ENCODE measurements around the gene CLEC4G.

DNA sequence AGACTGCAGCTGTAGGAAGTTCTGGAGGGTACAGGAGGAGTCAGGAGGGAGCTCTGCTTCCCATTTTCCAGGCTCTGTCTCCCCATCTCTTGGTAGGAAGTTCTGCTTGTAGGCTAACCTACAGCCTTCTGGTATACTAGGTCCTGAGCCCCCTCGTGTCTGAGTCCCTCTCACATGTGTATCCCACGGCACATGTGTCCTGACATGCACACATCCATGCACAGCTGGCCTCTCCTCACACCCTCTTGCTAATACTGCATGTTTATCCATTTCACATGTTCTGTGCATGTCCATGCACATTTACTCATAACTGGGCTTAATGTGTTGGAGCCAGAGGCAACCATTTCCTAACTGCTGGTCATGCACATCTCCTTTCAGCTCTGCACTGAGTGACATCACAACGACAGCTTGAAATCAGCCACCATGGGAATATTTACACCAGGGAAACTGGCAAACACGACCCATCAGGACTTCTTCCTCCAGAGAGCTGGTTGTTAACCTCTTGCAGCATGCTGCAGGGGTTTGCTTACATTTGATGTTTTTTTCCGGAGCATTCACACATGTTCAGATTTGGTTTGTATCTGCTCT lies 12.4 kb upstream of the CLEC4G start:
- TF ChIP-seq, protein P1, sequence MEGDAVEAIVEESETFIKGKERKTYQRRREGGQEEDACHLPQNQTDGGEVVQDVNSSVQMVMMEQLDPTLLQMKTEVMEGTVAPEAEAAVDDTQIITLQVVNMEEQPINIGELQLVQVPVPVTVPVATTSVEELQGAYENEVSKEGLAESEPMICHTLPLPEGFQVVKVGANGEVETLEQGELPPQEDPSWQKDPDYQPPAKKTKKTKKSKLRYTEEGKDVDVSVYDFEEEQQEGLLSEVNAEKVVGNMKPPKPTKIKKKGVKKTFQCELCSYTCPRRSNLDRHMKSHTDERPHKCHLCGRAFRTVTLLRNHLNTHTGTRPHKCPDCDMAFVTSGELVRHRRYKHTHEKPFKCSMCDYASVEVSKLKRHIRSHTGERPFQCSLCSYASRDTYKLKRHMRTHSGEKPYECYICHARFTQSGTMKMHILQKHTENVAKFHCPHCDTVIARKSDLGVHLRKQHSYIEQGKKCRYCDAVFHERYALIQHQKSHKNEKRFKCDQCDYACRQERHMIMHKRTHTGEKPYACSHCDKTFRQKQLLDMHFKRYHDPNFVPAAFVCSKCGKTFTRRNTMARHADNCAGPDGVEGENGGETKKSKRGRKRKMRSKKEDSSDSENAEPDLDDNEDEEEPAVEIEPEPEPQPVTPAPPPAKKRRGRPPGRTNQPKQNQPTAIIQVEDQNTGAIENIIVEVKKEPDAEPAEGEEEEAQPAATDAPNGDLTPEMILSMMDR (IDR thresholded peaks at IDR 0.05) = no peak
- no peak for TF ChIP-seq KAT7 (CRISPR knock-in tag; IDR thresholded peaks at IDR 0.05; ENCODE audit: borderline replicate concordance)
- TF ChIP-seq FOXJ3 (CRISPR knock-in tag; IDR thresholded peaks at IDR 0.05; ENCODE audit: borderline replicate concordance) = no peak
- no peak for TF ChIP-seq SMAD4 (CRISPR knock-in tag; IDR thresholded peaks at IDR 0.05)
